ENCODE data around the gene ARHGAP40. TPM values are rescaled to one million over a fixed set of nuclear protein-coding genes. Genes with fewer than 3 reads are reported as not detected.

The ARHGAP40 gene
- total RNA-seq, 2 donors from 2014 or later: not detected

Other genes starting within 250 kb of the ARHGAP40 start
- 10 to 100 TPM; 69.2 to 99.4 TPM for gene SNHG17, start 166.5 kb upstream of the ARHGAP40 start, total RNA-seq
- 10 to 100 TPM; 42.1 to 45.2 TPM for gene RALGAPB, start 129.0 kb upstream of the ARHGAP40 start, total RNA-seq
- gene ADIG, start 20.6 kb upstream of the ARHGAP40 start, total RNA-seq: not detected
- not detected for gene SLC32A1, start 122.7 kb downstream of the ARHGAP40 start, total RNA-seq
- 10 to 100 TPM; 12.2 to 14.6 TPM for gene ACTR5, start 146.7 kb downstream of the ARHGAP40 start, total RNA-seq
- 10 to 100 TPM; 45.6 to 60.9 TPM for gene PPP1R16B, start 203.9 kb downstream of the ARHGAP40 start, total RNA-seq

Data from T-helper 17 cell (primary cell).